DMS153 (cell line): ENCODE results near the gene KLF7.

ENCODE experiments used
- DNase-seq: peaks from one replicate; lab custom pipeline; 2025; lab: John Stamatoyannopoulos, UW

KLF7 gene

GRCh38 chr2:207093234-207093633, 72.5 kb downstream of the KLF7 start:
- DNase-seq, result no peak

- DNase-seq, result no peak
These were observed 72.9 kb downstream of the KLF7 start for GRCh38 chr2:207092818-207093217.

GRCh38 chr2:207091928-207092327, 73.8 kb downstream of the KLF7 start:
- no peak for DNase-seq

- DNase-seq, result no peak
These were observed 74.6 kb downstream of the KLF7 start for GRCh38 chr2:207091176-207091575.

GRCh38 chr2:207090389-207090788, 75.4 kb downstream of the KLF7 start:
- DNase-seq, result no peak

- no peak for DNase-seq
These were observed 76.9 kb downstream of the KLF7 start for GRCh38 chr2:207088839-207089238.

- DNase-seq, result peak; percentile 7
These were observed 77.5 kb downstream of the KLF7 start for GRCh38 chr2:207088276-207088675.

GRCh38 chr2:207087046-207087902, 78.5 kb downstream of the KLF7 start:
- DNase-seq, result no peak

GRCh38 chr2:207086136-207086535, 79.6 kb downstream of the KLF7 start:
- no peak for DNase-seq

GRCh38 chr2:207085110-207085509, 80.6 kb downstream of the KLF7 start:
- DNase-seq, result no peak

- no peak for DNase-seq
These were observed 82.2 kb downstream of the KLF7 start for GRCh38 chr2:207083361-207084110.

- no peak for DNase-seq
These were observed 83.1 kb downstream of the KLF7 start for GRCh38 chr2:207082619-207083018.

GRCh38 chr2:207078186-207078798, 87.5 kb downstream of the KLF7 start:
- no peak for DNase-seq

GRCh38 chr2:207077266-207077665, 88.5 kb downstream of the KLF7 start:
- DNase-seq, result no peak

- no peak for DNase-seq
These were observed 90.3 kb downstream of the KLF7 start for GRCh38 chr2:207075456-207075855.

GRCh38 chr2:207073801-207074678, 91.7 kb downstream of the KLF7 start:
- DNase-seq, result peak; percentile 4

GRCh38 chr2:207073412-207073800, 92.3 kb downstream of the KLF7 start:
- DNase-seq, result no peak

GRCh38 chr2:207072571-207072970, 93.2 kb downstream of the KLF7 start:
- DNase-seq, result no peak

GRCh38 chr2:207071820-207072219, 93.9 kb downstream of the KLF7 start:
- no peak for DNase-seq

GRCh38 chr2:207067473-207067872, 98.3 kb downstream of the KLF7 start:
- DNase-seq, result no peak

- DNase-seq, result no peak
These were observed 98.8 kb downstream of the KLF7 start for GRCh38 chr2:207066791-207067460.
